Left hindlimb (tissue), 1 donor: ENCODE results near the gene ODAD4.
A peak's percentile ranks its signal among the peaks of the same experiment; 100 is the strongest.

ENCODE experiments used
- DNase-seq: peaks from one replicate; pipeline ENCODE4 v3.0.0-alpha.2; 2018

ODAD4 gene

DNA sequence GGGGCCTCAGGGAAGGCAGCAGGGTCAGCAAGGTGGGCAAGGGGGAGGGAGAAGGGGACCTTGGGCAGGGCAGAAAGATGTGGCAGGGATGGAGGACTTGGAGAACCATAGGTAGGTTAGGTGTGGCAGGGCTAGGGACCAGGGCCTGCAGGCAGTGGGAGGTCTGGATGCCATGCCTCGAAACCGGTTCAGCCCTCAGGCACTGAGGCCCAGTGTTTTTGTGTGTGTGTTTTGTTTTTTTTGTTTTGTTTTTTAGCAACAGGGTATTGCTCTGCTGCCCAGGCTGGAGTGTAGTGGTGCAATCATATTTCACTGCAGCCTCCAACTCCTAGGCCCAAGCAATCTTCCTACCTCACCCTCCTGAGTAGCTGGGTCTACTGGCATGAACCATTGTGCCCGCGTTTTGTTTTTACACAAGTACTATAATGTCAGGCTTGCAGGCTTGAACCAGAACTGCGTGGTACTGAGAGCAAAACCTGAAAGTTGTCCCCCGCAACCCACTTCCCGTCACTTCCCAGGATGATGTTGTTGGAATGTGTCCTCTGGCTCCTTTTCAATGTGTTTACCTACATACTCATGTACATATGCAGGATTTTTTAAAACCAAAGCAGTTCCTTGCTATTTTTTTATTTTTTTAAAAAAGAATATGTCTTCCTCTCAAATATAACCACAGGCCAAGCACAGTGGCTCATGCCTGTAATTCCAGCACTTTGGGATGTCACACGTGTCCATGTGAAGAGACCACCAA lies 12.4 kb downstream of the ODAD4 start:
- no peak for DNase-seq

GRCh38 chr17:41943492-41943891 lies 13.1 kb downstream of the ODAD4 start:
- DNase-seq, result no peak

DNA sequence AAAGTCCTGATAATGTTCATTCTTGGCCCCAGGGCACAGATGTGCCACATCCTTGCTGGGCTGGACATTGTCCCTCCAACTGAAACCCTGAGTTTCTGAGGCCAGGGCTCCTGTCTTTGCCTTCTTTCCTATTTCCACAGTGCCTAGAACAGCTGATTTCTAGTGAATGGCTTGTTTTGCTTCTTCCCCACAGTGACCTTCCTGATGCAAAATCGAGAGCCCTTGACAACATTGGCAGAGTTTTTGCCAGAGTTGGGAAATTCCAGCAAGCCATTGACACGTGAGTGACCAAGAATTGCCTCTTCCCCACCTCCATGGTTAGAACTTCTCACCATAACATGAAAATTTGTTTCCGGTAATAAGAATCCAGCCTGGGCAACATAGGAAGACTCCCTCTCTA lies 14.5 kb downstream of the ODAD4 start:
- no peak for DNase-seq

- DNase-seq, result no peak
Measured at GRCh38 chr17:41948762-41949460, 18.5 kb downstream of the ODAD4 start.

- DNase-seq, result no peak
Measured at GRCh38 chr17:41956522-41956921, 26.1 kb downstream of the ODAD4 start.

- no peak for DNase-seq
Measured at GRCh38 chr17:41957031-41957868, 26.8 kb downstream of the ODAD4 start.

- DNase-seq, result no peak
Measured at GRCh38 chr17:41957869-41958439, 27.5 kb downstream of the ODAD4 start.

DNA sequence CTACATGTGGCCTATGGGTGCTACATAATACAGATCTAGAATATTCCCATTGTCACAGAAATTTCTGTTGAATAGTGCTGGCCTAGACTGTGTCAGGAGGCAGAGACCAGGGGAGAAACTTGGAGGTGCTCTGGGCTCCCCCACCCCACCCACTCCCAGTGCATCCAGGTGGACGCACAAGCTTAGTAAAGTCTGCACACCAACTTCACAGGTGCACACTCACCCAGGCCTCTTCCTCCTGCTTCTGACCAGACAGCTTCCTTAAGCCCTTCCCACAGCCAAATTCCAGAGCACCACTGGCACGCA lies 28.6 kb downstream of the ODAD4 start:
- DNase-seq, result no peak

DNA sequence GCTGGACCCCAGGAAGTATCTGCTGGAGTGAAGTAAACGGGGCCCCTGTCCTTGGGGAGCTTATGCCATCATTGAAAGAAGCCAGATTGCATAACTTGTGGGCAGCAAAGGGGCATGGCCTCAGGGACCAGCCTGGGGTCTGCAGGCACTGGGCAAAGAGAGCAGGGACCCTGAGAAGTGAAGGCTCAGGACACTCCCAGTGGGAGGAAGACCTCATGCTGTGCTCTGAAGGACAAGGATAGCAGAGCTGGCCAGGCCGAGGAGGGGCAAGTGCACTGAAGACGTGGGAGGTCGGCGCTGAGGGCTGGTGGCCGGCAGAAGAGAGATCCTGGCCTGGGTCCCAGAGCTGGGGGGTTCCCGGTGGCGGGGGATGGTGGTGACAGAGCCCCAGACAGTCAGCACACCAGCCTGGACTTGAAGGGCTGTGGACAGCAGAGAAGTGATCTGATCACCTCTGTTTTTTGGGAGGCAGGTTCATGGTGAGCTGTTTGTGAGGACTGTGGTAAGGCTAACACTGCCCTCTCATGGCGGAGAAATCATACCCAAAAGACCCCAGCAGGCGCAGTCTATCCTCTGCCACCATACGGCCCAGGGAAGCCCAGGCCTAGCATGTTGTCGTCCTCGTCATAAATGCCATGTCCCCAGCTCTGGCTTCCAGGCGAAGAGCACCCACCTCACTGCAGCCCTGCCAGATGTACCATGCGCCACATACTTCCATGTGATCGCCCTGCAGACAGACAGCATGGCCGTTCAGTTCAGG lies 29.1 kb downstream of the ODAD4 start:
- DNase-seq, result peak; percentile 42

GRCh38 chr17:41962111-41962510 lies 31.7 kb downstream of the ODAD4 start:
- no peak for DNase-seq

DNA sequence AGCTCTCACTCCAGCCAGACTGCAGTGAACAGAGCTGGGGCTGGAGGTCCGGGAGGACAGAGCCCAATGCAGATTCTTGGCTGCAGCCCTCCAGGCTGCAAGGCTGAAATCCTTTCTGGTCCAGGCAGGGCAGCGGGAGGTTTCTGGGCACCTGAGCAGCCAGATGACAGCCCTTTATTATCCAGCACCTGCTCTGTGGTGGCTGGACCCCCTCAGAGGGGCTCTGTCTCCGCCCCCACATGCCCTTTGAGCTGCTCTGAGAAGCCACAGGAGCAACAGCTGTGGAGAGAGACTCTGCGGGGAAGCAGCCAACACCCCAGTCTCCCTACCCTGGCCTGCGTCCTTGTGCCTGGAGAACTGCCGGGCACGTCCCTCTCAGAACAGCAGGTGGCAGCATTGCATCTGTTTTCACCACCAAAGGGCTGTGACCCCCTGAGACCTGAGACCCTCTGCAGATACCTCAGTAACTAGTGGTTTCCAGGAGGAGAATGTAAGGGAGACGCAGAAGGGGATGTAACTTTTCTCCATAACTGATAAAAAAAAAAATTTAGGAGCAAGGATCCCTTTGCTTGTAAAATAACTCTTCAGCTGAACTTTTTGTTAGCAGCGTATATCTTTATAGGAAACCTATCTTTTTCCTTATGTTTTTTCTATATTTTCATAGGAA lies 32.5 kb downstream of the ODAD4 start:
- DNase-seq, result peak; percentile 83

GRCh38 chr17:41965694-41966462 lies 35.5 kb downstream of the ODAD4 start:
- peak; percentile 50 for DNase-seq

DNA sequence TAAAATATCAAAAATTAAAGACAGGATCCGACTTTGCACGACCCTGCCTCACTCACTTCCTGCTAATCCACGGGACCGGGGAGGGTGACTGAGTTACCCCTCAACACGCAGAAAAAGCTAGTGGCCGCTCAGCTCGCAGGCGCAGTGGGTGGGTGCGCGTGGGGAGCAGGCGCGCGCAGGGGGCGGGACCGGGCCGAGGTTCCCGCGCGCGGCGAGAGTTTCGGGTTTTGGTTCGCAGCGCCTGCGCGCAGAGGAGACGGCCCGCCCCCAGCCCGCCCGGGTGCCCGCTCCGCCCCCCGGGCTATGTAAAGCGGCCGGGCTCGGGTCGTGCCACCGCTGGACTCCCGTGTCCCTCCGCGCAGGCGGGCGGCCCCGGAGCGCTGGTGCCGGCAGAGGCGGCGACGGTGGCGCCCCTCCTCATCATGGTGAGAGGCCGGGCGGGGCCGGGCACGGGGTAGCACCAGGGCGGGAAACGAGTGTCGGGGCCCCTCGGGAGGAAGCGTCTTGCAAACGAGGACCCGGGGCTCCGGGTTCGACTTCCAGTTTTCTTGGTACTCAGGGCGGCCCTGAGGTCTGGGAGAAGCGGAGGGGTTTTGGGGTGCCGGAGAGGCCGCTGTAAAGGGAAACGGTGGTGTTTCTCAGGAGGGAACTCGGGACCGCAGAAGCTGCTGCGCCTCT lies 36.2 kb downstream of the ODAD4 start, which contains the start of gene CNP:
Gene CNP (plus strand): TSS at position 333 of the 678 bp plus-strand sequence. CDS start 90 bp downstream, at position 423.
- DNase-seq, result peak; percentile 92

DNA sequence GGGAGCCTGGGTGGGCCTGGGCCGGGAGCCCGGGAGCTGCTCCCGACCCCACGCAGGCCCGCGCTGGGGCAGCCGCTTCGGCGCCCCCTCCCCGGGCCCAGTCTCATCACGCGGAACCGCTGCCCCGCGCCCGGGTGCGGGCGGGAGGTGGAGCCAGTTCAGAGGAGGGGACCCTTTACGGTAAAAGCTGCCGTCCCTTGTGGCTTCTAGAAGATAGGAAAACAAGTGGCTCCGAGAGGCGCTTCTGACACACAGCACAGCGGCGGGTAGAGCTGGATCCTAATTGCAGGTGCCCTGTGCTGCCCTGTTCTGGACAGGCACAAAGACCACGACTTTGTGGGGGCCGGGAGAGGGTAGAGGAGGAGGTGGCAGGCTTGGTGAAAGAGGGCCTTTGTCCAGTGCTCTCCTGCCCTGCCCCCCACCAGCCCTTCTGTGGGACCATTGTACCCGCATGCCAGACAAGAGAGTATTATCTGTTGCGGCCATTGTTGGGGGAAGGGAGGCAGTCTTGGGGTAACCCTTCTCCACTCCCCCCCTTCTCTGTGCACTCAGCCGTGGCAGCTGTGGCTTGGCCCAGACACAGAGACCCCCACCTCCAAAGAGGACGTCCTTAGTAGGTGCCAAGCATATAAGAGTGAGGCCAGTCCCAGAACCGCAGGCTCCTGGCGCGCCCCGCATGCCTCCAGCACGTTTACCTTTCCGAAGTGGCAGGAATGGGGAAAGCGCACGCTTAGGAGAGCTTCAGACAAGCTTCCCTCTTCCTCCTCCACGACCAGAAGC lies 36.9 kb downstream of the ODAD4 start:
- DNase-seq, result peak; percentile 42

DNA sequence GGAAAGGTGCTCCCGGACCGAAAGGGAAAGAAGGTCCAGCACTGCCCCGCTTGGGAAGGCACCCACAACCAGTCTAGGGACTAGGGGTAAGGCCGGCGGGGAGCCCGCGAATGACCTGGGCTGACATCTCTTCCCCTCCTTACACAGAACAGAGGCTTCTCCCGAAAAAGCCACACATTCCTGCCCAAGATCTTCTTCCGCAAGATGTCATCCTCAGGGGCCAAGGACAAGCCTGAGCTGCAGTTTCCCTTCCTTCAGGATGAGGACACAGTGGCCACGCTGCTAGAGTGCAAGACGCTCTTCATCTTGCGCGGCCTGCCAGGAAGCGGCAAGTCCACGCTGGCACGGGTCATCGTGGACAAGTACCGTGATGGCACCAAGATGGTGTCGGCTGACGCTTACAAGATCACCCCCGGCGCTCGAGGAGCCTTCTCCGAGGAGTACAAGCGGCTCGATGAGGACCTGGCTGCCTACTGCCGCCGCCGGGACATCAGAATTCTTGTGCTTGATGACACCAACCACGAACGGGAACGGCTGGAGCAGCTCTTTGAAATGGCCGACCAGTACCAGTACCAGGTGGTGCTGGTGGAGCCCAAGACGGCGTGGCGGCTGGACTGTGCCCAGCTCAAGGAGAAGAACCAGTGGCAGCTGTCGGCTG lies 37.6 kb downstream of the ODAD4 start:
- DNase-seq, result no peak

DNA sequence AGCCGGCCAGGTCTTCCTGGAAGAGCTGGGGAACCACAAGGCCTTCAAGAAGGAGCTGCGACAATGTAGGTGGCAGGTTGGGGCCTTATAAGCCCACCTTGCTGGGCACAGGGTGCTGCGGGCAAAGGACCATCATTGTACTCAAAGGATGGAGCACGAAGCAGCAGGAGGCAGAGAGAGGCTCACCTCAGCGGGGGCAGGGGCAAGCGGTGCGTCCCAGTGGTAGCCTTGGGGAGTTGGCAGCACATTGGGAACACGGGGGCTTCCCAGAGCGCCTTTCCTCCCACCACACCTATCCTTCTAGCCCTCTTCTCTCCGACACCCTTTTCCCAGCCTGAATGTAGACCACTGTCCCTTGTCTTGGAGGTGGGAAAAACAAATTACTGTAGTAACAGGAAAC lies 38.3 kb downstream of the ODAD4 start:
- no peak for DNase-seq

GRCh38 chr17:41970901-41971331 lies 40.5 kb downstream of the ODAD4 start:
- no peak for DNase-seq

DNA sequence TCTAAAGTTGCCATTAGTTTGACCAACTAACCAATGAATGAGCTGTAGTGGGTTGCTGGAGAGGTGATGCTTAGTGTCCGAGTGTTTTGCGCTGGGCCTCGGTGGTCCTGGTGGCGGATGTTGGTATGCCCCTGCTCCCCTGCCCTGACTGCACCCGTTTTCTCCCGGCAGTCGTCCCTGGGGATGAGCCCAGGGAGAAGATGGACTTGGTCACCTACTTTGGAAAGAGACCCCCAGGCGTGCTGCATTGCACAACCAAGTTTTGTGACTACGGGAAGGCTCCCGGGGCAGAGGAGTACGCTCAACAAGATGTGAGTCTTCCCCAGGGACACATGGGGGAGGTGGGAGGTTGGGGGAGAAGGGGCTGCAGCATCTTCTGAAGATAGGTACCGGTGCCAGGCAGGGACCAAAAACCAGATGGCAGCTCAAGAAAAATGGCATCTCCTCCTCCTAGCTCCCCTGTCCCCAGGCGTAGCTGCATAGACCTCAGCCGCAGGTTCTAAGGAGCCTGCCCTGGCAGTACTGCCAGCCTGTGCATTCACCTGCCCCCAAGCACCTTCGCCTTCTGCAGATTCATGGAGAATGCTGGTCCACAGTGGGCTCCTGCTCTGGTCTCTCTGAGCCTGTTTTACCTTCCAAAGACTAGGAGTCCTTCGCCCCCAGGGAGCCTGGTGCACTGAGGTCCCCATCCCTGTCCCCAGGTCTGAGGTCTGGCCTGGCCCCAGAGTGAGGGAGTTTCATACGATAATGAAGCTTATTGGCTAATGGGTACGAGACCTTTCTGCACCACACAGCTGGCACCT lies 41.5 kb downstream of the ODAD4 start:
- DNase-seq, result no peak
